Measurements from ENCODE around the gene OR5D18.
"Not testable (repeated sequence)": the region's sequence is repeated elsewhere in the genome, so short reads cannot be mapped to it uniquely, and the experiment has no call there.

OR5D18 gene
- 0 reads per million in 17 experiments for total RNA-seq

DNA sequence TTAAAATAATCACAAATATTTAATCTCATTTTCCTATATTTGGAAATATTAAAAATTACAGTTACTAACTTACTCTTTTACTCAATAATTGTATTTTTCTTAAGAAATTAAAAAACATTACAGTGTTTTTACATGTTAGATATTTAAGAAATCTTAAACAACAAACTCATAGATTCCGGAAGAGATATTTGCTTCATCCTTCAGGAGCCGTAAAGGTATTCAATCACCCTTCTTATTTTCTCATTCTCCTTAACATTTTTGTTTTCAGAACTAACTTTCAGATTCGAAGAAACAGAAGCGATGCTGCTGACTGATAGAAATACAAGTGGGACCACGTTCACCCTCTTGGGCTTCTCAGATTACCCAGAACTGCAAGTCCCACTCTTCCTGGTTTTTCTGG is at the start of gene OR5D18:
Gene OR5D18, plus strand, starts transcription at position 301 of the 400 bp plus-strand sequence. Its CDS starts 0 bp downstream, at position 301.
- no peak for DNase-seq

DNA sequence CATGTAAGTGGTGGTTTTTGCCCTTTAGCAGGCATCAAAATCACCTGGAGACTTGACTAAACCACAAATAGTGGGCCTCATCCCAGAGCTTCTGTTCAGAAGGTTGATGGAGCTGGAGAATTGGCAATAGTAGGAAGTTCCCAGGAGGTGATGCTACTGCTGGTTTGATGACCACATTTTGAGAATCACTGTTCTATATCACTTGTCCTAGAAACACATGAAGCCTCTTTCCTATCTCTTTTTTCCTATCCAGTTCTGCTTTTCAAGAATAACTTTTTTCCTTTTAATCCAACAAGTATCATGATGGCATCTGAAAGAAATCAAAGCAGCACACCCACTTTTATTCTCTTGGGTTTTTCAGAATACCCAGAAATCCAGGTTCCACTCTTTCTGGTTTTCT is 46.3 kb upstream of the OR5D18 start, which contains the start of gene OR5D13:
Gene OR5D13, plus strand, starts transcription at position 301 of the 400 bp plus-strand sequence. Its CDS starts 0 bp downstream, at position 301.
- no peak for DNase-seq

DNA sequence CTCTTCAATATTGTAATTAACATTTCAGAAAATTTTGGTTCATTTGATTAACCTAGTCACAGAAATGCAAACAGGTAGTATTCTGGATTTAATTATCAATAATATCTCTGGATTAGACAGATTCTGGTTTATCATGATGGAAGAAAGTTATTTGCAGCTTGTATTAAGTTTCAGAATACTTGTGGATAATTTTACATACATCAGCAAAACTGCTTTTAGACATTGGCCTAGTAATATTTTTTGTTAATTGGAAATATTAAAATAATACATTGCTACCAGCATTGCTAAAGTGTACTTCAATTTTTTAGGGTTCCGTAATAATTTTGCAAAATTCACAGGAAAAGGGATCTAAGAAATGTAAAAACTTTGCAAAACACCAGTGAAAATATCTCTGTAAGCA is 27.8 kb upstream of the OR5D18 start:
- DNase-seq: no peak

DNA sequence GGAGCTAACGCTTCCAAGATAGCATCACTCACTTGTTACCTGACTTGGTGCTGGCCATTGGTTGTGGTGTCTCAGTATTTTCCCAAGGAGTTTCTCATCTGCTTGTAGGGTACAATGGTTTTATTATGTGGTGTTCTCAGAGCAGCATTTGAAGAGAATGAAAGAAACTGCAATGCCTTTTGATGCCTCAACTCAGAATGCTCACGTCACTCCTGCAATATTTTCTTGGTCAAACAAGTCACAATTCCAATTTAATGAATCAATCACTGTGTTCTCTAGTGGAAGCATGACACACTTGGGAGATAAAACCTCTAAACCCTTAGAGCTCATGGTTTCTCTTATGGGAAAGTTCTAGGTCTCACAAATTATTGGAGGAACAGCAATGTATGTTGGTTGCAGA is 26.1 kb upstream of the OR5D18 start:
- no peak for DNase-seq

DNA sequence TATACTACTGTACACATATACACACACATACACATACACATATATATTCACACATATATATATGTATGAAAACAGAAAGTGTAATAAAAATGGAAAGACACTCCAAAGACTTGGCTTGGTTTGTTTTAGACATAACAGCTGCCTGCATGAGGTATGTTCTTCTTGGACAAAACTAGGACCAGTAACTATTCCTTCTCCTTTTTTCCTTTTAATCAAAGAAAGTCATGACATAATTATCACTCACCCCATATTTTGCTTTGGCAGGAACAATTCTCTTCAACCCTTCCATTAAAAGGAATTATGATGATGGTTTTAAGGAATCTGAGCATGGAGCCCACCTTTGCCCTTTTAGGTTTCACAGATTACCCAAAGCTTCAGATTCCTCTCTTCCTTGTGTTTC is 24.2 kb upstream of the OR5D18 start, which contains the start of gene OR5D14:
Gene OR5D14, plus strand, starts transcription at position 301 of the 400 bp plus-strand sequence. Its CDS starts 0 bp downstream, at position 301.
- DNase-seq: no peak

DNA sequence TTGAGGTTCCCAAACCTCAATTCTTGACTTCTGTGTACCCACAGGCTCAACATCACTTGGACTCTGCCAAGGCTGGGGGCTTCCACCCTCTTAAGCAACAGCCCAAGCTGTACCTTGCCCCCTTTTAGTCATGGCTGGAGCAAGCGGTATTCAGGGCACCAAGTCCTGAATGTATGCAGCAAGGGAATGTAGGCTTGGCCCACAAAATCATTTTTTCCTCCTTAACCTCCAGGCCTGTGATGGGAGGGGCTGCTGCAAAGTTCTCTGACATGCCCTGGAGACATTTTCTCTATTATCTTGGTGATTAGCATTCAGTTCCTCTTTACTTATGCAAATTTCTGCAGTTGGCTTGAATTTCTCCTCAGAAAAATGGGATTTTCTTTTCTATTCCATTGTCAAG is 13.2 kb upstream of the OR5D18 start:
- DNase-seq: no peak

DNA sequence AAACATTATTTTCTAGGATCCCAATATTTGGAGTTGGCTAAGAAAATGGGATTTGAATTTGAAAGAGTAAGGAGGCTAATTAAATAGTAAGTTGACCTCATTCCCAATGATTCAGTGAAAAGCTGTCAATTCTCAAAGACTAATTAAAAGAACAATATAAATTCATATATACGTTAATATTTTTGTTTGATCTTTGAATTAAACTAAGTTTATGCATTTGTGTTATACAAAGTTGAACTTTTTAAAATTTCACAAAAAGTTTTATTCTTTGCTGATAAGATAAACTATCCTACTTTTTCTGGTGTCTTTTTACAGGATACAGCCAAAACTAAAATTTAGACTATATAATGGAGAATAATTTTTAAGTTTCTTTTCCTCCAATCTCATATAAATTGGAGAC is 8.4 kb upstream of the OR5D18 start, which contains the start of gene OR5L1:
Gene OR5L1, plus strand, starts transcription at position 301 of the 400 bp plus-strand sequence. CDS start 100 bp downstream, outside the sequence.
- DNase-seq: no peak

DNA sequence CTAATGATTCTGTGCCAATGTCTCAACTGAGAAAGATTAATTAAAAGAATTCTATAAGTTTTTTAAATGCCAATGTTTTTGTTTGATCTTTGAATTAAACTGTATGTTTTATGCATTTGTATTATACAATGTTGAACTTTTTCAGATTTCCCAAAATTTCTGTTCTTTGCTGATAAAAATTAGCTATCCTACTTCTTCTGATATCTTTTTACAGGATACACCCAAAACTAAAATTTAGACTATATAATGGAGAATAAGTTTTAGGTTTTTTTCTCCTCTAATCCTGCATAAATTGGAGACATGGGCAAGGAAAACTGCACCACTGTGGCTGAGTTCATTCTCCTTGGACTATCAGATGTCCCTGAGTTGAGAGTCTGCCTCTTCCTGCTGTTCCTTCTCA is 7.5 kb downstream of the OR5D18 start, which contains the start of gene OR5L2:
Gene OR5L2, plus strand, starts transcription at position 301 of the 400 bp plus-strand sequence. Its CDS starts 0 bp downstream, at position 301.
- DNase-seq: no peak

DNA sequence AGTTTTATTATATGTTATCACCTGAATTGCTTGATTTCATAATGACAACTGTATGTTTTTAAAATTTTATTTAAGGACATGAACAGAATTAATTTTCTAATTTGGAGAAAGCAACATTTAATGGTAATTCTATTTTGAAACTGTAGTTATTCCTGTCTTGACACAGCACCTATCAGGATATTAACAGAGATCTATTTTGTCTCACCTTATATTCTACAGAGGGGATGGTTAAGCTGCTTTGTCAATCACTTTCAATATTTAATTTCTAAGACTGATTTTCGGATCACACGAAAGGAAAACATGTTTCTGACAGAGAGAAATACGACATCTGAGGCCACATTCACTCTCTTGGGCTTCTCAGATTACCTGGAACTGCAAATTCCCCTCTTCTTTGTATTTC is 19.0 kb downstream of the OR5D18 start, which contains the start of gene OR5D16:
Gene OR5D16, plus strand, starts transcription at position 301 of the 400 bp plus-strand sequence. Its CDS starts 0 bp downstream, at position 301.
- DNase-seq: no peak

DNA sequence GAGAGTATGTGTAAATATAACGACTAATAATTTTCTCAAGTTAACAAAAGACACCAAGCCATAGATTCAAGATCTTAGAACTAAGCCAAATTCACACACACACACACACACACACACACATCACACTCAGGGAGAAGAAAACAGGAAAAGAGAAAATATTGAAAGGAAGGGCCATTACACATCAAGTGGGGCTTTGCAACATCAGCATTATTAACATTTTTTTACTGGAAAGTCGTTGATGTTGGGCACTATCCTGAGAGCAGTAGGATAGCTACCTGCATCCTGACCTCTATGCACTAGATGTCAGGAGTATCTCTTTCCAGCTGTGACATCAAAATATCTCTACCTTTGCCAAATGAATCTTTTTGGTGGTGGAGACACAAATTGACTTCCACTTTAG is 28.0 kb downstream of the OR5D18 start:
- no peak for DNase-seq

DNA sequence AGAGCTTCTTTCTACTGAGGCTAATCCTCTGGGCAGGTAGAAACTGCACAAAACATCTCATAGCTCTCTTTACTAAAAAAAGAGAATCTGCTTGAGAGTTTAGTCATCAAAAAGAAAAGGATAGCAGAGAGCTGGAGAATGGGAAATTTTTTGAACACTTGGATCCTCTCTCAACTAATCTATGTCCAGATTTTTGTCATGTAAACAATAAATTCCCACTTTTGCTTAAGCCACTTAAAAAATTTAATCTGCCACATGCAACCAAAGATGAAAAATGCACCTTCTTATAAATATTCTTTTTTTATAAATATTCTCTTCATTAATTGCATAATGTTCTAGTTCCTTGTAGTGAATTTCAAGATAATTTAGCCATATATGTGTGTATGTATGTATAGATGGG is 29.6 kb downstream of the OR5D18 start:
- no peak for DNase-seq

DNA sequence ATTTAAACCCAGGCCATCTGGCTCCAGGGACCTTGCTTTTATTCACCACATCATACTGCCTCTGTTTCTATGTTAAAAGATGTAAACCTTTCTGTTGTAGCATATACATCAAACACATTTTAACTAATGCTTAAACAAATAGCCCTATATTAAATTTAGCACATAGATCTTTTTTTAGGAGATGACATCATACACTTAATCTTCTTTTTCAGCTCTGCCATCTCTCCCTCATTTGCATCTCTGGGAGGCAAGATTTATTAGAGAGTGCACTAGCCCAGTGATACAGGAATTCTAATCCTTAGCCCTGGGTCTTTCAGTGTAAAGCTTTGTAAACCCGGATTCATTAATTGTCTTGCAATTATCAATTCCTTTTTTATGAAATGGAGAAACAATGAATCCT is 32.7 kb downstream of the OR5D18 start:
- no peak for DNase-seq

DNA sequence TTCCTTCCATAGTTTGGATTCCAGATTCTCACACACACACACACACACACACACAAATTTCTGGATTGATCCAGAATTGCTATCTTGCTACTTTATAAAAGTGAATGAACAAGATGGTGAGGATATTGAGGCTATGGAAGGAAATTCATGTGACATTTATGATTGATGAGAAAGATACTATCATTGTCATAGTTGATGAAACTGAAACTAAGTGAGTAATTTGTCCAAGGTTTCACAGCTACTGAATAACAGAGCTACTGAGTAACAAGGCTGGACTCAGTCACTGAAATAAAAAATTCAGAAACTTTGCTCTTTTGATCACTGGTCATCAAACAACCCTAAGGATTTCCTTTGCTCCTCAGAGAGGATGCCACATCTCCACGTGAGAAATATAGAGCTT is 35.3 kb downstream of the OR5D18 start:
- no peak for DNase-seq

DNA sequence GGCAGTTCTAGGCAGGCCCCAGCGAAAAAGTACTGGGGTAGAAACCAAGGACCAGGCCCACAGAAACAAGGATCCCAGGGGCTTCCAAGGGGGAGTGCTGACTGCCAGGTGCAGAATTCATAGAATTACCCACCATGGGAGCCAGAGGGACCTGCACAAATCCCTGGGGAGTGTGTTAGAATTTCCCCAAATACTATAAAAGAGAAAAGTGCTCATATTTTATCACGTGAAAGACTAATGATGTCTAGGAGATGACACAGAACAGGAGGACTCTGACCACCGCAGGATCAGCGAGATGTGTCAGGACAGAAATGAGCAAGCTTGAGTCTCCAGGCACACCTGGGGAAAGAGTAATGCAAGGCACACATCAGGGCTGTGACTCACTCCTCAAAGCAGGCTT is 47.9 kb downstream of the OR5D18 start:
- not testable (repeated sequence) for DNase-seq

Data from suppressor macrophage (primary cell).